Right lobe of liver (tissue), 6 donors: Measurements from ENCODE around the gene BMP10. TPM values are rescaled to one million over a fixed set of nuclear protein-coding genes. Genes with fewer than 3 reads are reported as not detected.

Experiments used
- ATAC-seq, 4 donors: fragments of 200-7000 bp; cut with Tn5 transposase; one replicate each; pipeline ENCODE4 v1.9.1; 2020; ENCODE audit warnings: mild to moderate bottlenecking in 4 of 4, moderate library complexity in 4 of 4
- DNase-seq, 3 donors: peaks; one replicate each; pipeline ENCODE4 v3.0.0-alpha.2; 2020
- H3K27ac ChIP-seq, 3 donors: fragments of 200-600 bp; one replicate each; pipeline ENCODE4 v1.8.0; 2022
- H3K27me3 ChIP-seq, 2 donors: fragments of 200-600 bp; one replicate each; pipeline ENCODE4 v1.8.0; 2022
- H3K36me3 ChIP-seq, 4 donors: fragments of 200-600 bp; sonication (generic) in 1 of 4; one replicate each; pipeline versions ENCODE4 v1.5.1 to v1.8.0; 2017 to 2022; ENCODE audit warnings: control low read depth in 1 of 4
- H3K4me1 ChIP-seq, 4 donors: fragments of 200-600 bp; sonication (generic) in 1 of 4; one replicate each; pipeline versions ENCODE4 v1.5.1 to v1.8.0; 2017 to 2022; ENCODE audit warnings: control low read depth in 1 of 4
- H3K4me3 ChIP-seq, 3 donors: fragments of 200-600 bp; one replicate each; pipeline ENCODE4 v1.8.0; 2022
- H3K9me3 ChIP-seq, 4 donors: fragments of 200-600 bp; sonication (generic) in 1 of 4; one replicate each; pipeline versions ENCODE4 v1.5.1 to v1.8.0; 2017 to 2022; ENCODE audit warnings: control low read depth in 1 of 4
- CTCF ChIP-seq, 4 donors: fragments of 200-600 bp in 3 of 4; fragments of 450-650 bp in 1 of 4; IDR thresholded peaks; one replicate each; pipeline versions ENCODE4 v1.5.1 to v1.8.0; 2016 to 2022; ENCODE audit warnings: antibody characterized with exemption in 4 of 4, mild to moderate bottlenecking in 2 of 4
- POLR2A ChIP-seq: fragments of 450-650 bp; IDR thresholded peaks from one replicate; pipeline ENCODE4 v1.6.1; 2017; ENCODE audit warnings: antibody characterized with exemption, mild to moderate bottlenecking
- intact Hi-C, 2 donors: fragments of 100-400 bp; cut with DNase I; formaldehyde crosslinking; loops; one replicate each; pipeline versions ENCODE4 v1.11.2 to v1.14.1; 2022
- total RNA-seq, 6 experiments: library from RNA; depleted of rRNA in 2 of 6; stranded (reverse); fragments of >200 nt in 2 of 6; fragmentation: NEBNext Ultra II Directional in 3 of 6; extraction: Animal tissue kit (Norgen Biotek cat#: 25700) in 3 of 6; gene quantifications; one replicate each; pipeline versions ENCODE4 v1.1.0 to v1.2.4, GENCODE V29; 2016 to 2023
- donor health status: DM: no; HTN: yes; CAD: no.
- donor health status: DM: no; HTN: no; CAD: no.
- donor health status: DM: no; HTN: no; CAD: no.
- donor health status: DM: no; HTN: yes; CAD: no.
- donor health status: DM: no; HTN: yes; CAD: no.

Gene BMP10
- total RNA-seq, 6 experiments from 2014 or later = 4.0 to 15.4 (median 6.0) TPM

- TF ChIP-seq POLR2A = no peak
- TF ChIP-seq CTCF (IDR thresholded peaks at IDR 0.05) = no peak
- no peak for ATAC-seq
- H3K36me3 ChIP-seq = peaks cover 0 to 14% (median 0%) of the 10 kb centered on the region in 4 donors
Observed at GRCh38 chr2:68817306-68817705, 53.9 kb downstream of the BMP10 start.

More at GRCh38 chr2:68817306-68817705, 53.9 kb downstream of the BMP10 start:
- H3K4me1 ChIP-seq = no peaks in the 10 kb centered on the region
- H3K27ac ChIP-seq = no peak overlapping the region
- intact Hi-C loops = no loop called here
- no peaks in the 10 kb centered on the region for H3K27me3 ChIP-seq
- DNase-seq = peak in 1 of 3 donors; percentile 29
- no peak overlapping the region for H3K4me3 ChIP-seq
- H3K9me3 ChIP-seq = no peaks in the 10 kb centered on the region

Other genes starting within 250 kb of the BMP10 start
- not detected for gene PROKR1, start 227.8 kb downstream of the BMP10 start, total RNA-seq
- gene ARHGAP25, start 136.6 kb downstream of the BMP10 start, total RNA-seq = 1 to 10 TPM; 3.3 to 9.8 (median 5.0) TPM
- not detected for gene GKN2, start 81.5 kb upstream of the BMP10 start, total RNA-seq
- gene GKN1, start 103.2 kb upstream of the BMP10 start, total RNA-seq = not detected
- 1 to 10 TPM; 1.1 to 4.1 (median 2.9) TPM for gene ANTXR1, start 141.8 kb upstream of the BMP10 start, total RNA-seq